Common myeloid progenitor, CD34-positive (primary cell): Measurements from ENCODE around the gene ROR2.

ENCODE experiments used
- CTCF ChIA-PET: fragments of 350-600 bp; sonication (Branson Sonifier 250); formaldehyde crosslinking; loops from one replicate; lab custom pipeline; 2021; ENCODE audit warnings: antibody characterized with exemption; lab: Charles Lee
- POLR2A ChIA-PET: fragments of 350-600 bp; sonication (Branson Sonifier 250); formaldehyde crosslinking; loops from one replicate; lab custom pipeline; 2021; ENCODE audit warnings: antibody characterized with exemption; lab: Charles Lee
- DNase-seq, 3 donors: peaks; one replicate each; pipeline versions ENCODE4 v3.0.0 to v3.0.0-alpha.2; 2013
- H3K27ac ChIP-seq, 2 experiments: 1 replicate in 1 of 2; 2 replicates in 1 of 2; pipeline ENCODE4 v1.7.0; 2013; ENCODE audit warnings: inconsistent platforms in 2 of 2, low read length in 2 of 2, mild to moderate bottlenecking in 2 of 2, low read depth in 1 of 2, moderate library complexity in 1 of 2; ENCODE audit not compliant: severe bottlenecking in 2 of 2, insufficient read depth in 1 of 2, poor library complexity in 1 of 2
- H3K27me3 ChIP-seq, 5 experiments: replicated peaks in 2 of 5; 1 replicate in 3 of 5; 2 replicates in 2 of 5; pipeline versions ENCODE4 v1.6.1 to v1.7.0; 2013; ENCODE audit warnings: low read length in 4 of 5, mild to moderate bottlenecking in 2 of 5, moderate library complexity in 2 of 5, inconsistent platforms in 1 of 5; ENCODE audit not compliant: insufficient read depth in 5 of 5, control insufficient read depth in 4 of 5
- H3K36me3 ChIP-seq, 4 experiments: 1 replicate in 2 of 4; 2 replicates in 2 of 4; pipeline versions ENCODE4 v1.6.1 to v1.7.0; 2013; ENCODE audit warnings: low read length in 3 of 4, control low read depth in 1 of 4, mild to moderate bottlenecking in 1 of 4; ENCODE audit not compliant: control insufficient read depth in 4 of 4, insufficient read depth in 4 of 4
- H3K4me1 ChIP-seq, 4 experiments: 1 replicate in 3 of 4; 2 replicates in 1 of 4; pipeline versions ENCODE4 v1.6.1 to v1.7.1; 2013; ENCODE audit warnings: low read length in 3 of 4, mild to moderate bottlenecking in 3 of 4, control low read depth in 1 of 4, inconsistent platforms in 1 of 4, moderate library complexity in 1 of 4; ENCODE audit not compliant: control insufficient read depth in 4 of 4, insufficient read depth in 4 of 4; ENCODE audit errors: control extremely low read depth in 1 of 4
- H3K4me3 ChIP-seq, 7 experiments: 1 replicate in 4 of 7; 2 replicates in 3 of 7; pipeline versions ENCODE4 v1.5.1 to v1.7.0; 2013; ENCODE audit warnings: mild to moderate bottlenecking in 7 of 7, low read length in 6 of 7, moderate library complexity in 6 of 7, inconsistent platforms in 2 of 7, low read depth in 2 of 7, control low read depth in 1 of 7; ENCODE audit not compliant: insufficient read depth in 4 of 7, control insufficient read depth in 1 of 7; ENCODE audit errors: extremely low read depth in 1 of 7
- H3K9me3 ChIP-seq, 5 experiments: 1 replicate in 4 of 5; 2 replicates in 1 of 5; pipeline versions ENCODE4 v1.6.1 to v1.7.1; 2013; ENCODE audit warnings: low read length in 4 of 5, mild to moderate bottlenecking in 2 of 5, inconsistent platforms in 1 of 5, low read depth in 1 of 5, moderate library complexity in 1 of 5; ENCODE audit not compliant: control insufficient read depth in 4 of 5, insufficient read depth in 2 of 5; ENCODE audit errors: control extremely low read depth in 1 of 5
- WGBS: methylation state at CpG from one replicate; pipeline ENCODE4 v1.1.5; 2013; ENCODE audit not compliant: insufficient coverage; 5-methylcytosine and 5-hydroxymethylcytosine counted together

Gene ROR2

DNA sequence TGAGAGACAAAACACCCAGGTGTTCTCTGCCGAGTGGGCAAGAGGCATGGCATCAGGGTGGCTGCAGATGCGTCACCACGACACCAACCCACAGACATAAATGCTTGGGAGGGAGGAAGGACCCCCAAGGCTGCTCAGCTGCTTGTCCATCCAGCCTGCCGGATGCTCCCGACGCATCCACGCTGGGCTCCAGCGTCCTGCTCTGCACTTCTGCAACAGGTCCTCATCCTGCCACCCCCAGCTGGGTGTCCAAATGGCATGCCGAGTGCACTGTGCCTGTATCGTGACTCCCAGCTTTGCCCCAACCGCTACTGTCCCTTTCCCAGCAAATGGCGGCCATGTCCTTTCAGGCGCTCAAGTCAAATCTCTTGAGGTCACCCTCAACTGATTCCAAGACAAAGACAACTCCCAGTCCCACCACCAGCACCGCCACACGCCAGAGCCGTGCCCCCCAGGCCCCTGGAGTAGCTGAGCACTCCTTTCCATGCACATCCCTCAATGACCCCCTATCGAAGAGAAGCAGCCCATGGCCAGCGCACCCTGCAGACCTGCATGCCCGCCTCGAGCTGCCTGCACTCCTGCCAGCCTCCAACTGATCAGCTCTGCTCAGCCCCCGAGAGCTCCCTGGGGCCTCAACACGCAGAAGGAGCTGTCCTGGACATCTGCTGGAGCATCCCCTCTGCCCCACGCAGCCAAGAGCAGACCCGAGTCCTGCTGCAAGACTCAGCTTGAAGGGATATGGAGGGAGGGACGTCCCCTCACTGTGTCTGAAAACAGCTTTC is 116.7 kb downstream of the ROR2 start:
- H3K27me3 ChIP-seq, result no peaks in the 10 kb centered on the region
- POLR2A ChIA-PET, result no interaction called here
- H3K27ac ChIP-seq, result no peak overlapping the region
- no peaks in the 10 kb centered on the region for H3K36me3 ChIP-seq
- CTCF ChIA-PET, result no interaction called here
- no peak for DNase-seq
- no peak overlapping the region for H3K4me3 ChIP-seq
- no peaks in the 10 kb centered on the region for H3K9me3 ChIP-seq
- peaks cover 0 to 3% (median 0%) of the 10 kb centered on the region in 4 experiments for H3K4me1 ChIP-seq
- 93% methylated on average over 20 of the region's 25 CpGs for WGBS

DNA sequence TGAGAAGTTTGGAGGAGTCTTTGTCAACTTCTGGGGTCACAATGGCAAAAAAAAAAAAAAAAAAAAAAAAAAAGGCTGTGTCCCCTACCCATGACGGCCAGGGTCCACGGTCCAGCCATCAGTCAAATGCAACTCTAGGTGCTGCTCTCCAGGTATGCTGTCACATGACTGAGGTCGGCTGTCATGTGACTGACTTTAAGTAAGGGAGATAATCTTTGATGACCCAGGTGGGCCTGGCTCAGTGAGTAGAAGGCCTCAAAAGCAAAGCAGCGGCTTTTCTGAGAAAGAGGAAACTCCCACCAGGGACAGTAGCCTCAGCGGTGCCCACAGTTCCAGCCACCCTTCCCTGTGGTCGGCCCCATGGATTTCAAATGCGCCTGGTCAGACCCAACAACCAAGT is 117.7 kb downstream of the ROR2 start:
- WGBS, result 90% methylated on average over 5 of the region's 7 CpGs
- ChIA-PET CTCF (no interaction called here), POLR2A (no interaction called here)
- no peaks in the 10 kb centered on the region for H3K27me3 ChIP-seq
- H3K9me3 ChIP-seq, result no peaks in the 10 kb centered on the region
- no peak overlapping the region for H3K4me3 ChIP-seq
- no peak for DNase-seq
- no peaks in the 10 kb centered on the region for H3K36me3 ChIP-seq
- H3K4me1 ChIP-seq, result no peaks in the 10 kb centered on the region
- H3K27ac ChIP-seq, result no peak overlapping the region

DNA sequence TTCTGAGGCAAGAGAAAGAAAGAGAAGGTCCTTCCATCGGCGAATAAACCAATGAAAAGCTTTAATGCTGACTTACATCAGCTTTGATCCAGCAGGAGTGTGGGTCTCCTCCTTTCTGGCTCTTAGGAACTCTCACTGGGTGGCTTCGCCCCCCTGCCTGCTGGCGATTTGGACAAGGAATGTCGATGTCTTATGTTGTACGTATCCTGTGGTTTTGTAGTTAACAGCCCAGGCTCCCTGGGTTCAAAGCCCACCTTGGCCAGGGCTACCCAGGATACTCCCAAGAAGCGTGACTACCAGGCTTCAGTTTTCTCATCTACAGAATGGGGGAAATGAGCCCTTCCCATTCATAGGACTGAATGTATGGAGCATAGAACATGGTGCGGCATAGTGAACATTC is 124.2 kb downstream of the ROR2 start:
- ChIA-PET POLR2A (no interaction called here), CTCF (no interaction called here)
- H3K27me3 ChIP-seq, result peaks cover 0 to 2% (median 0%) of the 10 kb centered on the region in 5 experiments
- no peak overlapping the region for H3K4me3 ChIP-seq
- H3K36me3 ChIP-seq, result no peaks in the 10 kb centered on the region
- no peak overlapping the region for H3K27ac ChIP-seq
- no peaks in the 10 kb centered on the region for H3K9me3 ChIP-seq
- no peaks in the 10 kb centered on the region for H3K4me1 ChIP-seq
- 100% methylated on average over 7 of the region's 8 CpGs for WGBS
- no peak for DNase-seq

DNA sequence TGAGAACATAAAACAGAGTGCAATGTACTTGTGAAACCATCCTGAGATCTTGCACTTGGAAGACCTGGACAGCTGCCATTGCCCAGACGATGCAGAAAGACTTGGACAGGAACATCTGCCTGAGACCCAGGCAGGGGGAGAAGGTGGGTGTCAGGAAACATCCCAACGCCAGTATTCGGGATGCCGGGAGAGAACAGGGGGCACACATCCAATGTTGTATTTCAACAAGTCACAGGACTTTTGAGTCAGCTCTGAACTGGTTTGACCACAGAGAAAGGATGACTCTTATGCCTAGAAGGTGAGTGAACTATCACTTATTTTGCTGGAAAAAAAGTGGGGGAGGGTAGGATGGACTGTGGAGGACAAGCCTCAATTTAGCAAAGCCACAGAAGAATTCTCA is 124.6 kb downstream of the ROR2 start:
- no peak overlapping the region for H3K27ac ChIP-seq
- H3K9me3 ChIP-seq, result no peaks in the 10 kb centered on the region
- no peak for DNase-seq
- no peaks in the 10 kb centered on the region for H3K4me1 ChIP-seq
- WGBS, result 91% methylated on average over 4 of the region's 4 CpGs
- H3K36me3 ChIP-seq, result no peaks in the 10 kb centered on the region
- no peak overlapping the region for H3K4me3 ChIP-seq
- CTCF ChIA-PET, result interaction anchor here (0.6 kb wide), 1 partner anchor 1282 kb away, joined by 4 read pairs; no protein-coding TSS in a partner anchor
- peaks cover 0 to 2% (median 0%) of the 10 kb centered on the region in 5 experiments for H3K27me3 ChIP-seq
- POLR2A ChIA-PET, result no interaction called here

DNA sequence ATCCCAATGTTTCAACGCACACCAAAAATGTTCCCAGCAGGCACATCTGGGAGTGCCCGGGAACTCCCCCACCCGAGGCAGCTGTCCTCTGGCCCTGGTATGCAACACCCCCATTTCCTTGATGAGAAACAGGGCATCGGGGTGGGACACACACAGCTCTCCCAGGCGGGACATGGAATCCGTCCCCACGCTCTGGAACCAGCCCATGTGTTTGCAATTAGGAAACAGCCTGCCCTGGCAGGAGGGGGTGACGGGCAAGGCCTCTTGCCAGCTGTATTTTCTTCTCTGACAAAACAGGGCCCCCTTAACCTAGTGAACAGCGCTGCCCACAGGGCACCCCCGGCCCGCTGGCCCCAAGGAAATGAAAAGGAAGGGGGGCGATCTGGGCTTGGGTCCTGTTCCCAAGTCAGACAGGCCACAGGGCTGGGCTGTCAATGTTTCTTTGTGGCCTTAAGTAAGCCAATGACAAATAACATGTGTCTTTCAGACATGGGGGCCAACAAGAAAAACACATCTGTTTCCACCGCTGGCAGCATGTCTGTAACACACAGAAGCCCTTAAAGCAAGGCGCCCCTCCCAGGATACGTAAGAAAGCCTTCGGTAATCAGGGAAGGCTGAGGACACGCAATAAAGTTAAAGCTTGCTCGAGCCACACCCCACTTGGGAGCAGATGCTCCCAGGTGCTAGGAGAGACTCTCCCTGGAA is 125.3 kb downstream of the ROR2 start:
- no peaks in the 10 kb centered on the region for H3K9me3 ChIP-seq
- H3K27ac ChIP-seq, result no peak overlapping the region
- no peaks in the 10 kb centered on the region for H3K4me1 ChIP-seq
- ChIA-PET POLR2A (no interaction called here), CTCF (interaction anchor here (0.6 kb wide), 1 partner anchor 1282 kb away, joined by 4 read pairs; no protein-coding TSS in a partner anchor)
- H3K36me3 ChIP-seq, result no peaks in the 10 kb centered on the region
- no peak overlapping the region for H3K4me3 ChIP-seq
- WGBS, result 95% methylated on average over 17 of the region's 18 CpGs
- DNase-seq, result no peak
- H3K27me3 ChIP-seq, result peaks cover 0 to 2% (median 0%) of the 10 kb centered on the region in 5 experiments

DNA sequence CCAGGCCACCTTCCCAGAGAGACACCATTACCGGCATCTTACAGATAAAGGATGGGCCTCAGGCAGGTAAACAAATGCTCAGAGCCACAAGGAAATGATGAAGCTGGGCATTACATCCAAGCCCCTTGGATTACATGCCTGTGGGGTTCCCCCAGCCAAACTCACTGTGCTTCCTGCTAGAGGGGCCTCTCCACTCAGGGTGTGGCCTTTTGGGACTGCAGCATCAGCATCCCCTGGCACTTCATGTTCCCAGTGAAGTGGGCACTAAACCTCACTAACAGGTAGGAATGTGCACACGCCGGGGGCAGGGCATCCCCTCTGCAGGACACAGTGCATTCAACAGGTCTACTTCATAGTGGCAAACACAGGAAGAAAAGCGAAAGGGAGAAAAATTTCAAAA is 125.9 kb downstream of the ROR2 start:
- ChIA-PET POLR2A (no interaction called here), CTCF (no interaction called here)
- H3K4me1 ChIP-seq, result no peaks in the 10 kb centered on the region
- H3K27me3 ChIP-seq, result peaks cover 0 to 2% (median 0%) of the 10 kb centered on the region in 5 experiments
- H3K4me3 ChIP-seq, result no peak overlapping the region
- H3K36me3 ChIP-seq, result no peaks in the 10 kb centered on the region
- H3K9me3 ChIP-seq, result no peaks in the 10 kb centered on the region
- no peak overlapping the region for H3K27ac ChIP-seq
- WGBS, result 100% methylated on average over 2 of the region's 4 CpGs
- DNase-seq, result no peak
